HFFc6 (cell line): ENCODE results near the gene FUS. TPM values are rescaled to one million over a fixed set of nuclear protein-coding genes. Genes with fewer than 3 reads are reported as not detected.

Experiments
- DNase-seq: peaks from one replicate; pipeline ENCODE4 v3.0.0-alpha.2; 2018
- H3K27ac Mint-ChIP-seq: 2 replicates; pipeline ENCODE4 v1.8.0; 2020; ENCODE audit warnings: mild to moderate bottlenecking, mixed read lengths
- H3K27me3 Mint-ChIP-seq: 2 replicates; pipeline ENCODE4 v1.8.0; 2021; ENCODE audit warnings: mild to moderate bottlenecking, moderate library complexity, mixed read lengths; ENCODE audit not compliant: insufficient read depth
- H3K36me3 Mint-ChIP-seq: 2 replicates; pipeline ENCODE4 v1.8.0; 2021; ENCODE audit warnings: low read depth, mixed read lengths
- H3K4me1 Mint-ChIP-seq: 2 replicates; pipeline ENCODE4 v1.8.0; 2020; ENCODE audit warnings: low read depth, mixed read lengths
- H3K4me3 Mint-ChIP-seq: 2 replicates; pipeline ENCODE4 v1.8.0; 2020; ENCODE audit warnings: mild to moderate bottlenecking, moderate library complexity, mixed read lengths
- H3K9me3 Mint-ChIP-seq: 2 replicates; pipeline ENCODE4 v1.8.0; 2020; ENCODE audit warnings: mild to moderate bottlenecking, mixed read lengths
- total RNA-seq, 6 experiments: library from RNA; stranded (reverse); fragmentation: NEBNext Ultra II Directional; extraction: Animal tissue kit (Norgen Biotek cat#: 25700); gene quantifications; 2 replicates in 1 of 6; 3 replicates in 5 of 6; pipeline ENCODE4 v1.2.3, GENCODE V29; 2021
- TF ChIP-seq, protein P1 (sequence below): fragments of 200-600 bp; sonication (generic); IDR thresholded peaks from 2 replicates; pipeline ENCODE4 v1.5.0; 2021; ENCODE audit warnings: antibody characterized with exemption, mild to moderate bottlenecking

Gene FUS
- total RNA-seq, 6 experiments from 2014 or later = 275 to 504 (median 422) TPM

DNA sequence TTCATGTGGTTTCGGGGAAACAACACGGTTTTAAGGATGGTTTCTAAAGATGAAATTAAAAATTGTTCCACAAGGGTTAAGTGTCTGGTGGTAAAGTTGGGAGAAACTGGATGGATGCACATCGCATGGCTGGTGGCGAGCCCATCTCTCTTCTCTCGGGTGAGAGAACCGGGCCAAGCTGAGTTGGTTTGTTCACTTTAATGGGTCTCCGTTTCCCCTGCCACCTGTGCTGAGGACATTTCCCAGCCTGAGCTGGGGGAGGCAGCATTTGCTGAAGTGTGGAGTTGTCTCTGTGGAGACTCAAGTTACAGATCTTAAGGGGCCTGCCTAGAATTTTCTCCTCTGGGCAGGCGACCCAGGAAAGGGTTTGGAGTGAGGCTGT, 7.9 kb downstream of the FUS start:
- TF ChIP-seq, protein P1, sequence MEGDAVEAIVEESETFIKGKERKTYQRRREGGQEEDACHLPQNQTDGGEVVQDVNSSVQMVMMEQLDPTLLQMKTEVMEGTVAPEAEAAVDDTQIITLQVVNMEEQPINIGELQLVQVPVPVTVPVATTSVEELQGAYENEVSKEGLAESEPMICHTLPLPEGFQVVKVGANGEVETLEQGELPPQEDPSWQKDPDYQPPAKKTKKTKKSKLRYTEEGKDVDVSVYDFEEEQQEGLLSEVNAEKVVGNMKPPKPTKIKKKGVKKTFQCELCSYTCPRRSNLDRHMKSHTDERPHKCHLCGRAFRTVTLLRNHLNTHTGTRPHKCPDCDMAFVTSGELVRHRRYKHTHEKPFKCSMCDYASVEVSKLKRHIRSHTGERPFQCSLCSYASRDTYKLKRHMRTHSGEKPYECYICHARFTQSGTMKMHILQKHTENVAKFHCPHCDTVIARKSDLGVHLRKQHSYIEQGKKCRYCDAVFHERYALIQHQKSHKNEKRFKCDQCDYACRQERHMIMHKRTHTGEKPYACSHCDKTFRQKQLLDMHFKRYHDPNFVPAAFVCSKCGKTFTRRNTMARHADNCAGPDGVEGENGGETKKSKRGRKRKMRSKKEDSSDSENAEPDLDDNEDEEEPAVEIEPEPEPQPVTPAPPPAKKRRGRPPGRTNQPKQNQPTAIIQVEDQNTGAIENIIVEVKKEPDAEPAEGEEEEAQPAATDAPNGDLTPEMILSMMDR = no peak
- H3K27ac Mint-ChIP-seq = peak overlapping the region; percentile 77
- H3K27me3 Mint-ChIP-seq = peaks cover 25% of the 10 kb centered on the region
- no peaks in the 10 kb centered on the region for H3K9me3 Mint-ChIP-seq
- H3K36me3 Mint-ChIP-seq = peaks cover 92% of the 10 kb centered on the region
- DNase-seq = no peak
- H3K4me3 Mint-ChIP-seq = no peak overlapping the region
- peaks cover 57% of the 10 kb centered on the region for H3K4me1 Mint-ChIP-seq

GRCh38 chr16:31188450-31189411, 8.8 kb downstream of the FUS start:
- no peak overlapping the region; the same call in 1 of the 2 replicates for H3K4me3 Mint-ChIP-seq
- H3K36me3 Mint-ChIP-seq = peaks cover 92% of the 10 kb centered on the region
- peak overlapping the region; percentile 77 for H3K27ac Mint-ChIP-seq
- peaks cover 24% of the 10 kb centered on the region for H3K27me3 Mint-ChIP-seq
- H3K4me1 Mint-ChIP-seq = peaks cover 48% of the 10 kb centered on the region
- DNase-seq = no peak
- TF ChIP-seq, protein P1 = no peak
- no peaks in the 10 kb centered on the region for H3K9me3 Mint-ChIP-seq

DNA sequence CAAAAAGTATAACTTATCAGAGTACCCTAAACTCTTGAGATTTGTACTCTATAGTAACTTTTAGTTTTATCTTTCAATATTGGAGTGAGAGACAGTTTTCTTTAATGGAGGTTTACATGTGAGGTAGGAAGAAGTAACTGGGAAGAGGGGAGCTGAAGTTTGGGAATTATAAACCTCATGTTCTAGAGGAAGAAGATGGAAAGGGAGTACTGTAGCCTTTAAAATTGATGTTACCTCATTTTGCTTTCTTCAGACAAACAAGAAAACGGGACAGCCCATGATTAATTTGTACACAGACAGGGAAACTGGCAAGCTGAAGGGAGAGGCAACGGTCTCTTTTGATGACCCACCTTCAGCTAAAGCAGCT, 9.5 kb downstream of the FUS start:
- TF ChIP-seq, protein P1 = no peak
- Mint-ChIP-seq H3K4me3 (no peak overlapping the region), H3K36me3 (peaks cover 93% of the 10 kb centered on the region), H3K27ac (peak overlapping the region; percentile 77; the same call in 1 of the 2 replicates), H3K4me1 (peaks cover 42% of the 10 kb centered on the region), H3K9me3 (no peaks in the 10 kb centered on the region), H3K27me3 (peaks cover 24% of the 10 kb centered on the region)
- DNase-seq = no peak

DNA sequence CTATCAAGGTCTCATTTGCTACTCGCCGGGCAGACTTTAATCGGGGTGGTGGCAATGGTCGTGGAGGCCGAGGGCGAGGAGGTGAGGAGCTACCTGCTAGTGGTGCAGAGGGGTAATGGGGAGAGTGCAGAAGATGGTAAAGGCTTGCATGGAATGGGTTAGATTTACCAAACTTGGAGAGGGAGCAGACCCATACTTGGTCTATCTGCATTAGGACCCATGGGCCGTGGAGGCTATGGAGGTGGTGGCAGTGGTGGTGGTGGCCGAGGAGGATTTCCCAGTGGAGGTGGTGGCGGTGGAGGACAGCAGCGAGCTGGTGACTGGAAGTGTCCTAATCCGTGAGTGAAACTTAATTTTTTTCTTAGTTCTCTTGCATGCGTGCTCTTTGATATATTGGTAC, 10.1 kb downstream of the FUS start:
- Mint-ChIP-seq H3K4me3 (peak overlapping the region; percentile 28; the same call in 1 of the 2 replicates), H3K27ac (peak overlapping the region; percentile 75), H3K36me3 (peaks cover 91% of the 10 kb centered on the region), H3K9me3 (no peaks in the 10 kb centered on the region), H3K27me3 (peaks cover 20% of the 10 kb centered on the region), H3K4me1 (peaks cover 37% of the 10 kb centered on the region)
- no peak for DNase-seq
- TF ChIP-seq, protein P1 = no peak

- peaks cover 84% of the 10 kb centered on the region for H3K36me3 Mint-ChIP-seq
- H3K4me3 Mint-ChIP-seq = no peak overlapping the region; the same call in 1 of the 2 replicates
- no peaks in the 10 kb centered on the region for H3K9me3 Mint-ChIP-seq
- peaks cover 20% of the 10 kb centered on the region for H3K27me3 Mint-ChIP-seq
- TF ChIP-seq, protein P1 = no peak
- no peak for DNase-seq
- peaks cover 28% of the 10 kb centered on the region for H3K4me1 Mint-ChIP-seq
- H3K27ac Mint-ChIP-seq = peak overlapping the region; percentile 75
Observed at GRCh38 chr16:31190818-31191444, 11.0 kb downstream of the FUS start.
